ELF-1 (cell line): ENCODE results near the gene ZNF48.
"Not testable (repeated sequence)": the region's sequence is repeated elsewhere in the genome, so short reads cannot be mapped to it uniquely, and the experiment has no call there.

Experiments used
- DNase-seq: peaks from one replicate; pipeline ENCODE4 v3.0.0-alpha.2; 2016; ENCODE audit warnings: low read depth, low spot score

Gene ZNF48

GRCh38 chr16:30378236-30379157 is 16.7 kb upstream of the ZNF48 start:
- DNase-seq: peak; percentile 99

GRCh38 chr16:30379158-30379783 is 15.9 kb upstream of the ZNF48 start:
- no peak for DNase-seq

GRCh38 chr16:30380072-30380802 is 15.0 kb upstream of the ZNF48 start:
- DNase-seq: no peak

GRCh38 chr16:30380803-30381208 is 14.4 kb upstream of the ZNF48 start:
- peak; percentile 65 for DNase-seq

- DNase-seq: peak; percentile 63
Measured at GRCh38 chr16:30381291-30382041, 13.8 kb upstream of the ZNF48 start.

- DNase-seq: no peak
Measured at GRCh38 chr16:30382111-30382881, 12.9 kb upstream of the ZNF48 start, which contains the start of gene SEPTIN1. SEPTIN1 (minus strand) TSS chr16:30382561; CDS start chr16:30382542, 19 bp downstream.

- DNase-seq: no peak
Measured at GRCh38 chr16:30383521-30383920, 11.7 kb upstream of the ZNF48 start.

GRCh38 chr16:30394592-30395154 is 547 bp upstream of the ZNF48 start:
- peak; percentile 67 for DNase-seq

GRCh38 chr16:30395992-30396585 is 869 bp downstream of the ZNF48 start:
- DNase-seq: no peak

- DNase-seq: not testable (repeated sequence)
Measured at GRCh38 chr16:30396627-30397026, 1.4 kb downstream of the ZNF48 start.

GRCh38 chr16:30397056-30397455 is 1.8 kb downstream of the ZNF48 start:
- no peak for DNase-seq

- DNase-seq: no peak
Measured at GRCh38 chr16:30397776-30398660, 2.8 kb downstream of the ZNF48 start.

GRCh38 chr16:30398661-30399434 is 3.6 kb downstream of the ZNF48 start:
- DNase-seq: peak; percentile 35

GRCh38 chr16:30399435-30400186 is 4.4 kb downstream of the ZNF48 start:
- DNase-seq: no peak

- no peak for DNase-seq
Measured at GRCh38 chr16:30401768-30402425, 6.7 kb downstream of the ZNF48 start.

GRCh38 chr16:30406795-30407101 is 11.5 kb downstream of the ZNF48 start:
- no peak for DNase-seq
